HG03097 (cell line): ENCODE results near the gene RNF213.
"Not testable (repeated sequence)": the region's sequence is repeated elsewhere in the genome, so short reads cannot be mapped to it uniquely, and the experiment has no call there.

Source experiments
- ATAC-seq: cut with Tn5 transposase; IDR thresholded peaks from one replicate; pipeline ENCODE4 v1.9.1; 2021; ENCODE audit not compliant: unreplicated experiment, low FRiP score

Gene RNF213

GRCh38 chr17:80316431-80316830 lies 55.8 kb downstream of the RNF213 start:
- ATAC-seq, result no peak

DNA sequence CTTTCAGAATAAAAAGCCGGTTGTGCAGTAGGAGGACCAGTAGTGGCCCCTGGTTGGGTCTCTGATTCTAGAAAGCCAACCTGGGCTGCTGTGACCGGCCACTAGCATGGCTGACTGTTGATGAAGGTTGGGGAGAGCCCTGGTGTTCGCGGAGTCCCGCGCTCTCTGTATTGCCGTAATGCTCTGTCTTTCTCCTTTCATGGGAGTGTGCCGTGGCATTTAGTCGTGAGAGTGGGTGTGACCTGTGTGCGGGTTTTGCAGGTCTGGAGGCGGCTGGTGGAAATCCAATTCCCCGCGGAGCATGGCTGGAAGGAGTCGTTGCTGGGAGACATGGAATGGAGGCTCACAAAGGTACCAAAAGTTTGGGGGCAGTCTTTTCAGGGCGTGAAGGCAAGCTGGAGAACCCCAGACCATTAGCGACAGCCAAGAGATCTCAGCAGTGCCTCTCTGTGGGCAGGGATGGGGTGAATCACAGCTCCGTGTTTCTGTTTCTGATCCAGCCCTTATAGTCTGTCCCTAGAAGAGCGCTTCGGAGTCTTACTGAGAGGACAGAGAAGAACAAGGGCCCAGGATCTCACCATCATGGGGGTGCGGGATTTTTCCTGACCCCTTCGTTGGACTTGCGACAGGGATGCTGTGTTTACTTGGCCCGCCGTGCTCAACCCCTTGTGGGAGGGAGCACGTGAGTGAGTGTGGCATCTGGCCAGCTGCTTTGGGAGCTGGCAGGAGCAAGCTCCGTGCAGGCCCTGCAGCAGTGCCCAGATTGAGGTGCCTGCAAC lies 56.5 kb downstream of the RNF213 start:
- no peak for ATAC-seq

DNA sequence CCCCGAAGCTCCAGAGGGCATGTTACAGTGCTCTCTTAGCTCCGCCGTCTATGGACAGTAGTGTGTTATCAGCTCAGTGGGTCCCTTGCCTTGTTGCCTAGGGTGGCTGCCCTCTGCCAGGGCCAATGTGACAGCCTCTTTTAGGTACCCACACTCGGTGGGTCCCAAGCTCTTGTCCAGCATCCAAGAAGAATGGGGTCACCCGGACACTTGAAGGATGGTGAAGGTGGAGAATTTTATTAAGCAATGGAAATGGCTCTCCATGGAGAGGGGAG lies 57.0 kb downstream of the RNF213 start:
- ATAC-seq, result no peak

DNA sequence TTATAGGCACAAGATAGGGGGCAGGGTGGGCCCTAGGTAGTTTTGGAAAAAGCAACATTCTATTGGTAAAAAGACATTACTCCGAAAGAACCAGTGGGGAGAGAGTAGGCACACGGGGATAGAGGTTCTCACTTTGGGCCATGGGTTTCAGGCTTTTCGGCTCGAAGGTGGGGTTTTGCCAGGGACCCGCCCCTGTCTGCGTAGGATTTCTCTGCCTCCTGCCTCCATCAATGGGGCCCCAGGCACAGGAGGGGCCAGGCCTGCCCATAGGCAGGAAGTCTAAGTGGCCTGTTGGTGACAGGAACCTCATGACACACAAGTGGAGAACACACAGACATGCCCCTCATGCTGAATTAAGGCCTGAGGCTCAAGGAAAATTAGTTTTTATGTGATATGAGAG lies 57.5 kb downstream of the RNF213 start:
- ATAC-seq, result no peak

DNA sequence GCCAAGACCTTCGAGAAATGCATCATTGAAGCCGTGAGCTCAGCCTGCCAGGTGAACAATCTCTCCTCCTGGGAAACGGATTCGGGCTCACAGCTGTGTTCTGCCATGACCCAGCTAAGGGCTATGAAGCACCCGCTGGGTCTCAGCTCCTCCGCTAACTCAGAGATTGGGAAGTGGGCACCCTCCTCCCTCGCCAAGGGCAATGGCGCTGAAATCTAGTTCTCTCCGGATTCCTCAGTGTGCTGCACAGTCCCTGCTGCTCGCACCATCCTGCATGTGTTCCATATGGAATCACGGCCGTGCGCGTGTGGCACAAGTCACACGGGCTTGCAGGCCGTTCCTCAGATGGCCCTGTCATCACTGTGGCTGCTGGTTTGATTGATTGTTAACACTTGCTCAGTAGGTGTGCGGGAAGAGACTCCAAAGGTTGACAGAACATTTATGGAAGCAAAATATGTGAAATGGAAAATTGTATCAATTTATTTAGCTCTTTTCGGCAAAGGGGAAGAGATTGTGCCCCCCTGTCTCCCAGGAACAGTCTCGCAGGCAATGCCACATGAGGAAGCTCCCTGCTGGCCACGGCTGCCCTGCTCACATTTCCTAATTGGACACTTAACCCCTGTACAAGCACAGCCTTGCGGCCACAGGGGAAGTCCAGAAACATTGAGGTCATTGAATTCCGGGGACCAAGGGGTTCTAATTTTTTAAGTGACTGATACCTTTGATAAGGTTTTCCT lies 58.8 kb downstream of the RNF213 start:
- no peak for ATAC-seq

DNA sequence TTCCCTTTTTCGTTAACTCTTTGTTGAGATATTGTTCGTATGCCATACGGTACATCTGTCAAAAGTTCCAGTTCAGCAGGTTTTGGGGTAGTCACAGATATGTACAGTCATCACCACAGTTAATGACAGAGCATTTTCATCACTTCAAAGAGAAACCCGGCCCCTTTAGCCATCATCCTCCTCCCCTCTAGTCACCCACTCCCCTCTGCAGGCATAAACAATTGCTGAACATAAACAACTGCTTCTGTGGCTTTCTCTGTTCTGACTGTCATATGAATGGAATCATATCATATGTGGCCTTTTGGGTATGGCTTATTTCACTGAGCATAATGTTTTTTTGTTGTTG lies 59.3 kb downstream of the RNF213 start:
- no peak for ATAC-seq

GRCh38 chr17:80320496-80320895 lies 59.8 kb downstream of the RNF213 start:
- ATAC-seq, result no peak

GRCh38 chr17:80322864-80323263 lies 62.2 kb downstream of the RNF213 start:
- ATAC-seq, result no peak

DNA sequence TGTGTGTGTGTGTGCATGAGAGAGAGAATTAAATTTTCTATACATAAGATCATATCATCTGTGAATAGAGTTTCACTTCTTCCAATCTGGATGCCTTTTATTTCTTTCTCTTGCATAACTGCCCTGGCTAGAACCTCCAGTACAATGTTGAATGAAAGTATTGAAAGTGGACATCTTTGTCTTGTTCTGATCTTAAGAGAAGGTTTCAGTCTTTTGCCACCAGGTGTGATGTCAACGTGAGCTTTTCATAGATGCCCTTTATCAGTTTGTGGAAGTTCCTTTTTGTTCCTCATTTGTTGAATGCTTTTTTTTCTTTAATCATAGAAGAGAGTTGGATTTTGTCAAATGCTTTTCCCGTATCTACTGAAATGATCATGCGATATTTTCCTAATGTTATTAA lies 63.3 kb downstream of the RNF213 start:
- no peak for ATAC-seq

GRCh38 chr17:80327518-80327917 lies 66.9 kb downstream of the RNF213 start:
- no peak for ATAC-seq

DNA sequence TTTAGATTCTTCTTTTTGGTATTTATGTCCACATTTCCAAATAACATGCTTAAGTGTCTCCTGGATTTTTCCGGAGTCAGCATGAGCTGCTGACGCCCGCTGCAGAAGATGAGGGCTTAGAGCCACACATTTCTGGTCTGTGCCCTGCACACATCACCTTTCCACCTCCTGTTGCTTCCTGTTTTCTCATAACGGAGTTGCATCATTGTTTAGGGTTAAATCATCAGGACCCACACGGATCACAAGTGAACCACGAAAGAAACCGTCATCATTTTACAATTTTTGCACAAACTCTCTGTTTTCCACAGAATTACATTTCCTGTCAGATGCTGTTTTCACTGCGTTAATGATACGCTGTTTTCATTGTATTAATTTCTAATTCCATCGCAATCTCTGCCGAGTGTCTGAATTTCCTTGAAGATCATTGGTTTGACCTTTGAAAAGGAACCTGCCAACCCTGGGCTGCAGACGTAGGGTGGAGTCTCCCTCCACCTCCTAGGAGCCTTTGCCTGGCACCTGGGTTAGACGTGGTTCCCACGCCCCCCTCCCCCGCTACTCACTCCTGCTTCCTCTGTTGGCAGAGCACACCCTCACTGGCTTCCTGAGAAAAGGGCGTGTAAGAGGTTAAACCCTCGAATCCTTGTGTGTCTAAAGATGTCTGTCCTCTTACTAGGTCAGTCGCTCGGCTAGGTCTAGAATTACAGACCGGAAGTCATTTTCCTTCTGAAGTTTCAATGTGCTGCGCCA lies 68.2 kb downstream of the RNF213 start:
- ATAC-seq, result no peak

DNA sequence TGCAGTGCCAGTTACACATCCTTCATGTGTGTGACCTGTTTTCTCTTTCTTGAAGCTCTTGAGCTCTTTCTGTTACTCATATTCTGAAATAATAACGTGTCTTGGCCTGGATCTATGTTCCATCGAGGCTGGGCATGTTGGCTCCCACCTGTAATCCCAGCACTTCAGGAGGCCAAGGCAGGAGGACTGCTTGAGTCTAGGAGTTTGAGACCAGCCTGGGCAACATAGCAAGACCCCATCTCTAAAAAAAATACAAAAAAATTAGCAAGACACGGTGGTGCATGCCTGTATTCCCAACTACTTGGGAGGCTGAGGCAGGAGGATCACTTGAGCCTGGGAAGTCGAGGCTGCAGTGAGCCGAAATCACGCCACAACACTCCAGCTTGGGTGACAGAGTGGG lies 68.8 kb downstream of the RNF213 start:
- not testable (repeated sequence) for ATAC-seq

GRCh38 chr17:80330276-80330675 lies 69.6 kb downstream of the RNF213 start:
- ATAC-seq, result no peak

DNA sequence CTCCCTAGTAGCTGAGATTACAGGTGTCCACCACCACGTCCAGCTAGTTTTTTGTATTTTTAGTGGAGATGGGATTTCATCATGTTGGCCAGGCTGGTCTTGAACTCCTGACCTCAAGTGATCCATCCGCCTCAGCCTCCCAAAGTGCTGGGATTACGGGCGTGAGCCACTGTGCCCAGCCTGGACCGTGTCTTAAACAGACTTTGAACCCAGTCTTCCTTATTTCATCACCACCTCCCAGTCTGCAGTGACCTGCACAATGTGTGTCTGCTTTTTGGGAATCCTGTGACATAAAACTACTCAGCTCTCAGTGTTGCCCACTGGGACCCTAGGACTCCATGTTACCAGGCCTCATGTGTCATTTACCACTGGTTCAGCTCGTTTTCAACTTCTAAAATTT lies 70.3 kb downstream of the RNF213 start:
- ATAC-seq, result not testable (repeated sequence)

DNA sequence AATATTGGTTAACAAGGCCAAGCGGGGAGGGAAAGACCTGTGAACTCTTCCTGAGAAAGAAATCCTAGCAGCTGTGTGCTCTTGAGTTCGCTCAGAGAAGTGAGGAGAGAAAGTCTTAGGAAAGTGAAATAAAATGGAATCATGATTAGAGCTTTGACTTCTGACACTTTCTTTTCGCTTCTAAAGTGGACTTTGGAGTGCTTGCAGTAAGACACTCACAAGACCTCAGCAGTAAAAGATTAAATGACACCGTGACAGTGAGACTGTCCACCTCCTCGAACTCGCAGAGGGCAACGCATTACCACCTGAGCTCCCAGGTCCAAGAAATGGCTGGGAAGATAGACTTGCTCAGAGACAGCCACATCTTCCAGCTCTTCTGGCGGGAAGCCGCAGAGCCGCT lies 71.2 kb downstream of the RNF213 start:
- ATAC-seq, result no peak

DNA sequence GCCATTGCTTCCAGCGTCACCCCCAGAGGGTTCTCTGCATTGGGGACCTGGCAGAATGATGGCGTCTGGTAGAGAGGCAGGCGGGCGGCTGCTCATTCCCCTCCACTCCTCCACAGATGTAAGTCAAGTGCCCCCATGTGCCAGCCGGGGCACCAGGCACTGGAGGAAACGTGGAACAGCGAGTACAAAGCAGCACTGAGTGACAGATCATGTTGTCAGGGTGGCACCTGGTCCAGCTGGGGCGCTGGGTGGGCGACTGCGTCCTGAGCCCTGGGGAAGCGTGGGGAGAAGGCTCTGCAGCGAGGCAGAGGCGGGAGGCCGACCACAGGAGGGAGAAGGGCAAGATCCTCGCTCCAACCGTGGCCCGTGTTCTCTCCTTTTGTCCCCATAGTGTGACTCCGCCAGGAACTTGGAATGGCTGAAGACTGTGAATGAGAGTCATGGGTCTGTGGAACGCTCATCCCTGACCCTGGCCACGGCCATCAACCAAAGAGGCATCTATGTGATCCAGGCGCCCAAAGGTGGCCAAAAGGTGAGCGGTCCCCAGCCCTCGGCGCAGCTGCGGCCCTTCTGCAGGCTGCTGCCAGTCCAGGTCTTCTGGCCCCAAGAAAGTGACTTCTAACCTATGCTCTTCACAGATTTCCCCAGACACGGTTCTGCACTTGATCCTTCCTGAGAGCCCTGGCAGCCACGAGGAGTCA lies 76.7 kb downstream of the RNF213 start:
- no peak for ATAC-seq

GRCh38 chr17:80339118-80339517 lies 78.5 kb downstream of the RNF213 start:
- no peak for ATAC-seq

- no peak for ATAC-seq
Observed at GRCh38 chr17:80339731-80340456, 79.2 kb downstream of the RNF213 start.

GRCh38 chr17:80345321-80345720 lies 84.7 kb downstream of the RNF213 start:
- ATAC-seq, result no peak

GRCh38 chr17:80345841-80346497 lies 85.3 kb downstream of the RNF213 start:
- ATAC-seq, result no peak
